Calu3 (cell line): ENCODE data around the gene CRTAC1. TPM values are rescaled to one million over a fixed set of nuclear protein-coding genes. Genes with fewer than 3 reads are reported as not detected.

ENCODE experiments used
- BruUV-seq: library from RNA; stranded (reverse); fragments of 400-500 nt; replicated peaks from 2 replicates; lab custom pipeline; 2021; lab: Mats Ljungman, UMichigan
- CTCF ChIA-PET: fragments of 300-600 bp; sonication (Branson Sonifier 250); formaldehyde crosslinking; loops from one replicate; lab custom pipeline; 2022; ENCODE audit warnings: antibody characterized with exemption; lab: Charles Lee
- DNase-seq: peaks from one replicate; pipeline ENCODE4 v3.0.0; 2022
- H3K27ac Mint-ChIP-seq: one replicate; pipeline ENCODE4 v1.8.0; 2022; ENCODE audit warnings: mixed read lengths; ENCODE audit not compliant: unreplicated experiment
- H3K27me3 Mint-ChIP-seq: one replicate; pipeline ENCODE4 v1.8.0; 2022; ENCODE audit warnings: mixed read lengths; ENCODE audit not compliant: unreplicated experiment
- H3K36me3 Mint-ChIP-seq: one replicate; pipeline ENCODE4 v1.8.0; 2022; ENCODE audit warnings: mild to moderate bottlenecking, moderate library complexity, mixed read lengths; ENCODE audit not compliant: insufficient read depth, unreplicated experiment
- H3K4me1 Mint-ChIP-seq: one replicate; pipeline ENCODE4 v1.8.0; 2022; ENCODE audit warnings: mild to moderate bottlenecking, low read depth, mixed read lengths; ENCODE audit not compliant: unreplicated experiment
- H3K4me3 Mint-ChIP-seq: one replicate; pipeline ENCODE4 v1.8.0; 2022; ENCODE audit warnings: mild to moderate bottlenecking, low read depth, moderate library complexity, mixed read lengths; ENCODE audit not compliant: unreplicated experiment
- H3K9me3 Mint-ChIP-seq: one replicate; pipeline ENCODE4 v1.8.0; 2022; ENCODE audit warnings: low read depth, mixed read lengths; ENCODE audit not compliant: unreplicated experiment
- CTCF ChIP-seq: fragments of 200-600 bp; IDR thresholded peaks from one replicate; pipeline ENCODE4 v1.8.0; 2022; ENCODE audit warnings: antibody characterized with exemption; ENCODE audit not compliant: unreplicated experiment
- intact Hi-C: fragments of 100-400 bp; cut with micrococcal nuclease; formaldehyde crosslinking; loops from one replicate; pipeline ENCODE4 v1.10.0; 2022; ENCODE audit not compliant: unreplicated experiment
- total RNA-seq: library from RNA; stranded (reverse); gene quantifications from 2 replicates; pipeline ENCODE4 v1.2.3, GENCODE V29; 2022

CRTAC1 gene
- total RNA-seq, 1 experiment from 2014 or later = not detected

GRCh38 chr10:98074315-98074911 is 44.0 kb upstream of the CRTAC1 start:
- CTCF ChIA-PET = no interaction called here
- peak; percentile 3 for DNase-seq

GRCh38 chr10:98067165-98067564 is 36.7 kb upstream of the CRTAC1 start:
- no peak for DNase-seq
- CTCF ChIA-PET = no interaction called here
- H3K27ac Mint-ChIP-seq = no peak overlapping the region
- H3K36me3 Mint-ChIP-seq = no peaks in the 10 kb centered on the region
- intact Hi-C loops = no loop called here
- H3K4me1 Mint-ChIP-seq = no peaks in the 10 kb centered on the region
- no TSS peak for BruUV-seq
- H3K4me3 Mint-ChIP-seq = no peak overlapping the region
- no peak for TF ChIP-seq CTCF
- H3K9me3 Mint-ChIP-seq = no peaks in the 10 kb centered on the region
- H3K27me3 Mint-ChIP-seq = peaks cover 92% of the 10 kb centered on the region

More at GRCh38 chr10:98074315-98074911, 44.0 kb upstream of the CRTAC1 start:
- TF ChIP-seq CTCF = no peak
- H3K27me3 Mint-ChIP-seq = peaks cover 81% of the 10 kb centered on the region
- no peak overlapping the region for H3K27ac Mint-ChIP-seq
- no peaks in the 10 kb centered on the region for H3K36me3 Mint-ChIP-seq
- H3K9me3 Mint-ChIP-seq = no peaks in the 10 kb centered on the region
- no TSS peak for BruUV-seq
- H3K4me3 Mint-ChIP-seq = no peak overlapping the region
- intact Hi-C loops = no loop called here
- no peaks in the 10 kb centered on the region for H3K4me1 Mint-ChIP-seq

GRCh38 chr10:98063740-98064027 is 33.3 kb upstream of the CRTAC1 start:
- no TSS peak for BruUV-seq
- Mint-ChIP-seq H3K9me3 (no peaks in the 10 kb centered on the region), H3K4me3 (no peak overlapping the region), H3K36me3 (no peaks in the 10 kb centered on the region), H3K27ac (no peak overlapping the region), H3K27me3 (peaks cover 96% of the 10 kb centered on the region), H3K4me1 (no peaks in the 10 kb centered on the region)
- CTCF ChIA-PET = no interaction called here
- no peak for TF ChIP-seq CTCF
- intact Hi-C loops = no loop called here
- no peak for DNase-seq

- H3K4me3 Mint-ChIP-seq = no peak overlapping the region
- no peak for TF ChIP-seq CTCF
- no peak overlapping the region for H3K27ac Mint-ChIP-seq
- intact Hi-C loops = no loop called here
- H3K4me1 Mint-ChIP-seq = no peaks in the 10 kb centered on the region
- no TSS peak for BruUV-seq
- no peak for DNase-seq
- CTCF ChIA-PET = no interaction called here
- H3K36me3 Mint-ChIP-seq = no peaks in the 10 kb centered on the region
- no peaks in the 10 kb centered on the region for H3K9me3 Mint-ChIP-seq
- H3K27me3 Mint-ChIP-seq = peaks cover 94% of the 10 kb centered on the region
Measured at GRCh38 chr10:98062424-98062823, 32.0 kb upstream of the CRTAC1 start.
